GM21526 (cell line): Measurements from ENCODE around the gene DENND1B.

Experiments used
- ATAC-seq: cut with Tn5 transposase; IDR thresholded peaks from one replicate; pipeline ENCODE4 v1.9.1; 2021; ENCODE audit warnings: moderate library complexity; ENCODE audit not compliant: unreplicated experiment, low FRiP score

DENND1B gene, protein sequence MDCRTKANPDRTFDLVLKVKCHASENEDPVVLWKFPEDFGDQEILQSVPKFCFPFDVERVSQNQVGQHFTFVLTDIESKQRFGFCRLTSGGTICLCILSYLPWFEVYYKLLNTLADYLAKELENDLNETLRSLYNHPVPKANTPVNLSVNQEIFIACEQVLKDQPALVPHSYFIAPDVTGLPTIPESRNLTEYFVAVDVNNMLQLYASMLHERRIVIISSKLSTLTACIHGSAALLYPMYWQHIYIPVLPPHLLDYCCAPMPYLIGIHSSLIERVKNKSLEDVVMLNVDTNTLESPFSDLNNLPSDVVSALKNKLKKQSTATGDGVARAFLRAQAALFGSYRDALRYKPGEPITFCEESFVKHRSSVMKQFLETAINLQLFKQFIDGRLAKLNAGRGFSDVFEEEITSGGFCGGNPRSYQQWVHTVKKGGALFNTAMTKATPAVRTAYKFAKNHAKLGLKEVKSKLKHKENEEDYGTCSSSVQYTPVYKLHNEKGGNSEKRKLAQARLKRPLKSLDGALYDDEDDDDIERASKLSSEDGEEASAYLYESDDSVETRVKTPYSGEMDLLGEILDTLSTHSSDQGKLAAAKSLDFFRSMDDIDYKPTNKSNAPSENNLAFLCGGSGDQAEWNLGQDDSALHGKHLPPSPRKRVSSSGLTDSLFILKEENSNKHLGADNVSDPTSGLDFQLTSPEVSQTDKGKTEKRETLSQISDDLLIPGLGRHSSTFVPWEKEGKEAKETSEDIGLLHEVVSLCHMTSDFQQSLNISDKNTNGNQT

DNA sequence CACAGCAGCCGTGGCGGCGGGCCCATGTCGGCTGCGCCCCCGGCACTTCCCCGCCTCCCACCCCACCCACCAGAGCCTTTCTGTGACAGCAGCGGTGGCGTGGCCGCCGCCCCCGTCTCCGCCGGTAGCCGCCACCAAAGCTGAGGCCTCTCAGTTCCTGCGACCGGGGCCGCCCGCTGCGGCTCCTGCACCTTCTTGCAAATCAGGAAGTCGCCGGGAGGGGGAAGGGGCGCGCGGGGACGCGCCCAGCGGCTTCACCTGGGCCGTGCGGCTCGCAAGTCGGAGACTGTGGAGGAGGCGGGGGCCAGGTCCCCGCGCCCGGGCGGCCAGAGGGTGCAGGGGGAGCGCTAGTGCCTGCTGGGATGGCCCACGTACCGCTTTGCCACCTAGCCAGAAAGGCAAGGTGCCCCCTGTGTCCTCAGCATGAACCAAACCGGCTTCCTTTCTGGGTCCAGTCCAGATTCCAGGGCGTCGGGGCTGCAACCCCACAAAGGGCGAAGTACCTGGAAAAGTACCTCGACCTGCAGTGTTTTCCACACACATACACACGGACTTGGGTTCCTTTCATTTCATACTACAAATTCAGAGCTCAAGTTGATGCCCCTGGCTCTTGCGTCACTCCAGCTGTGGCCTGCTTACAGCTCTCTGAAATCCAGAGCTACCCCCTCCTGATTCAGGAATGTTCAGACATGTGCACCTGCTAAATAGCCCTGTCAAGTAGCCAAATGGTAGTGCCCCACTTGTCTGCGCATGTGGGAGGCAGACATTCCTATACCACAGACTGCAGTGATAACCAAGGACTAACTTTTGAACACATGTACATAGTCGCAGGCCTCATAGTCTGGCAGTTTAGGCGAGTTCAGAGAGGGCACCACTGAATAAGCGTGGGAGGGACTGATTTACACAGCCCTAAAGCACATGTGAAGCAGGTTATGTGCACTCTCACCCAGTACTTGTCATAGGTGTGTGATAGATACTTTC lies at the start of gene DENND1B:
TSS of gene DENND1B (minus strand) at position 199 of the 981 bp plus-strand sequence. CDS start 325 bp downstream, outside the sequence.
- ATAC-seq = peak; percentile 71

DNA sequence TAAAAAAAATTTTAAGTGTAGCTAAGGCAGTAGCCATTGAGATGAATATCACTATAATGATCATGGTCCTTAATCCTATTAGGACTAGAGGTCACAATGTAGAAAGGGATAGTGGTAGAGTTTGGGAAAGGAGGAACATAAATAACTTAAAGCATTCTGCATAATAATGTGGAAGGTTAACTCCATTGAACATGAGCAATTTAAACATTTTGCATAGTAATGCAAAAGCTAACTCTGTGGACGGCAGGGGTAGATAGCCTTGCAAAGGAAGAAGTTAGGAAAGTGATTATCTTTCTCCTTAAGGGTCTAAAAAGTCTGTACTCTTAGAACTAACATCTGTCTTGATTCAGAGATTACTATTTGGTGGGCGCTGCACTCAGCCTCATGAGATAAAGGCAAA lies 39.0 kb upstream of the DENND1B start:
- ATAC-seq = no peak

DNA sequence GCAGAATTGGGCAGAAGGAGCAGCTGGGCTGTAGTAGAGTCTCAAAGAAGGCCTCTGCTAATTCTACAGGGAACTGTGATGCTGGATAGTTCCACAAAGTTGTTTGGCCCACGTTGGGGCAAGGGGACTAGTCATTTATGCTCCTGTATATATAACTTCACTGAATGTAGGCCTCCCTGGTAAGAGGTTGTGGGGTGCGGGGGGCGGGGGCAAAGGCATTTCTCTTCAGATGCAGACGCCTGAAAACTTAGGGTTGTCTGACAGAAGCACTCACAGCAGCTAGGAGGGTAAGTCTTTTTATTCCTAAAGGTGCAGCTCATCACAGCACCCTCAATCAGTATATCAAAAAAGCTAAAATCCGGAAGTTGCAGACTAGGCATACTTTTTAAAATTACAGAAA lies 38.5 kb upstream of the DENND1B start:
- no peak for ATAC-seq

DNA sequence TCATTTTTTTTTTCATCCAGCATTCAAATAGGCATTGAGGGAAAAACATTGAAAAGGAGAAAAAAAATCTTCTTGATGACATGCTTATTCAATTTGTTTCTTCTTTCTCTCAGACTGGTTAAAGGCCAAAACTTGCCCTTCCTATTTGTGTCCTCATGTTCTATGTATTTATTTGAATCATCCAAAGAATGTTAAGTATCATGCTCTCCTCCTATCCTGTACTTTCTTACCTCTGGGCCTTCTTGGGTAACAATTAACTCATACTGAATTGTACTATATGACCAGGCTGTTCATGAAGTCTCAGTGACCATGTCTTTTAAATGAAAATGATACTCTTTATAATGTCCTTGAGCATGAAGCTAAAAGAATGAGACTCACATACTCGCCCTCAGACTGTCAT lies 36.5 kb upstream of the DENND1B start:
- ATAC-seq = no peak

DNA sequence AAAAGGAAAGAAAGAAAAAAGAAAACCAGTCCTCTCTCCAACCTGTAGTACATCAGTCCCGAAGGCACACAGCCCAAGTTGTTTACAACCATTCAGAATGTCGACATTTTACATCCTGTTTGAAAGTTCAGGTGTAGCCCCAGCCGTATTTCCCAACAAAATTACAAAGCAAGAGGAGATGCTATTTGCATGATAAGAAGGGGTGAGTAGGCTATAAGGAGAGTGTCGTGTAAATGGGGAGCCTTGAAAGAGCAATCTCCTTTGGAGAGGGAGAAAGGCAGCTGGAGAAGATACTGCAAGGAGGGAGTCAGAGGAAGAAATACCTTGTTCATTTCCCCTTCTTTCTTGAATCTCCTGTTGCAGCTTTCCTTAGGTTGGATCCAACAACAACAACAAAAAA lies 35.5 kb upstream of the DENND1B start:
- no peak for ATAC-seq

DNA sequence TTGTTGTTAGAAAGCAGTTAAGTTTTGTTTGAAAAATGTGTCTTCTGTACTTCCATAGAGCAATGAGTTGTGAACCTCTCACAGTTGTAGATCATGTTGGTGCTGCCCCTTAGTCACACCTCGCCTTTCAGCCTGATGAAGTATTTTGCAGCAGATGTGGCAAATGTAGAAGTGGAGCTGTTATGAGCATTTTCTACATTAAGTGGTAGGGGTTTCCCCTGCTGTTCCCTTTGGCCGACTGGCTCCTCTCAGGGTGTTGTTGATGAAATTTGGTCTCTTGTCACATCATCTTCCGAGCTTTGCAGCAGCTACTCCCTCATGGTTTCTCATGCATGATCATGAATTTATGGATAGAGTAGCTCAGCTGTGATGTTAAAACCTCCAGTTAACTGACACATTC lies 33.6 kb upstream of the DENND1B start:
- no peak for ATAC-seq

DNA sequence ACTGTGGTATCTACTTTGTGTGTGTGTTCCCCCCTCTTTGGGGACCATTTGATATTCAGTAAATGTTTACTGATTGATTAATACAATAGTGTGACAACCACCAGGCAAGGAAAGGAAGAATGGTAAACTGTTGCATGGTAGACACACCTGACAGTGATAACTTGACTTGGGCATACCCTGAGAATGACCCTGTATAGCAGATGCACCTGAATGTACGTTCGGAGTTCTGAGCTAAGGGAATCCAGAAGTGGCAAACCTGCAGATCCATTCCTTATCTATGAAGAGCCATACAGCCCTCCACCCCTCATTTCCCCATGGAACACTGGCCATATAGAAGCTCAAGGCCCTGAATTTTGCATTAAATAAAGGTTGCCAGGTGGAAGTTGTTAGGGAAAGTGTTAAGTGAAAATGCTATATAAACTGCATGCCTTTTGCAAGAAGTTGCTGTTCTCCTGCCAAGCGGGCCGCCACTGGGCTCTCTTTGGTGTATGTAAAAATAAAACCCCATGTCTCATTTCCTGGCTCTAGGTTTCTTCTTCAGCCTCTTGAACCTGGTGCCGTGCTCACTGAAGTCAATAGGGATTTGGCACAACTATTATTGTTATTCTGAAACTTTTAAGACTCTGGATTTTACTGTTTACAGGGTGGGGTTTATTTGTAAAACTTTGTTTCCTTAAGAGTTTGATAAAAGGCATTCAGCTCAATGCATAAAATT lies 32.6 kb upstream of the DENND1B start:
- ATAC-seq = no peak

DNA sequence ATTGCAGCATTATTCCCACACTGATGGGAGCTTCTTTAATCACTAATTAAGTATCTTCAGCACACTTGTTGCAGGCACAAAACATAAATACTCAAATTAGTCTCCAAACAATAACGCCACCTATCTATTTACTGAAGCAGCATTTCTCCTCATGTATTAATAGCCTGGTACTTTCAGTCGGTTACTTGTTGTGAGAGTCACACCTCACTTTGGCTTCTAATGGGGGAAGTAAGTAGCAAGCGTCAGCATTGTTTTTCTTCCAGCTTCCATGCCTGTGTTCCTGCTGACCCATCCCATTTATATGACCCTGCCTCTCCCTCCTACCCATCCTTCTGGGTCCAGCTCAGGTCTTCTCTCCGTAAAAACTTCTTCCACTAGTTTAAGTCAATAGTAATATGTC lies 31.9 kb upstream of the DENND1B start:
- ATAC-seq = peak; percentile 91

DNA sequence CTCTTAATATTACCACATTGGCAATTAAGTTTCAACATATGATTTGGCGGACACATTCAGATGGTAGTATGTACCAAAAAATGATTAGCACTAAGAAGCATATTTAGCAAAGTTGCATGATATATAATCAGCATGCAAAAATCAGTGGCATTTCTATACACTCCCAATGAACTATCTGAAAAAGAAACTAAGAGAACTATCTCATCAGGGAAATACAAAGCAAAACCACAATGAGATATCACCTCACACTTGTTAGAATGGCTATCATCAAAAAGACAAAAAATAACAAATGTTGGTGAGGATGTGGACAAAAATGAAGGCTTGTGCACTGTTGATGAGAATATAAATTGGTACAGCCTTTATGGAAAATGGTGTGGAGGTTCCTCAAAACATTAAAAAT lies 31.4 kb upstream of the DENND1B start:
- ATAC-seq = no peak

DNA sequence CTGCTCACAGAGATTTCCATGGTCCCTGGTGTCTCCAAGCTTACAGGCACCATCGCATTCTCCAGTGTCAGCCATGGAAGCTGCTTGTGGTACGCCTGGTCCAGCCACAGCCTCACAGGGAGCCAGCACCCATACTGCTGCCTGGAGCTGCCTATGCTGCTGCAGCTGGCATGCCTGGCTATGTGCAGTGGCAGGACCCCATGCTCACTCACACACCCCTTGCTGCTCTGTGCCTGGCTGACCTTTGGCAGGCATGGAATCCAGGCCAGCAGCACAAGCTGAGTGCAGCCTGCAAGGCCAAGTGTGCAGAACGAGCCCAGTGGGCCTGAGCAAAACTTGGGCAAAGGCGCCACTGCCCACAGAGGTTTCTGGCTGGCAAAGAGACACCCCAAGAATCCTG lies 26.4 kb upstream of the DENND1B start:
- no peak for ATAC-seq

DNA sequence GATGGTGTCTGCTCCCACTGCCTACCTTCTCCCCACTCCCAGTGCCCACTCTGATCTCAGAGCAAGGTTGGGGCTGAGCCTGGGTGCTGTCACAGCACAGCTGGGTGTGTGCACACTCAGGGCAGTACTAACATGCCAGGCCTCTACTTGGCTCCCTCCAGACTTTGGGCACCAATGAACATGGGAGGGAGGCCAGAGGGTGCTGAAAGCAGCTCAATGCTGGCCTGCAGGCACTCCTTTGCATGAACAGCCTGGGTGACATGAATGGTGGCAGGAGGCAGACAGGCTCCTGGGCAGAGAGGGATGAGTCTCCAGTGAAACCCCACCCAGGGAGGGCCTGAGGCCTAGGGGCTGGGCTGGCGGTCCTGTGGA lies 25.8 kb upstream of the DENND1B start:
- no peak for ATAC-seq

DNA sequence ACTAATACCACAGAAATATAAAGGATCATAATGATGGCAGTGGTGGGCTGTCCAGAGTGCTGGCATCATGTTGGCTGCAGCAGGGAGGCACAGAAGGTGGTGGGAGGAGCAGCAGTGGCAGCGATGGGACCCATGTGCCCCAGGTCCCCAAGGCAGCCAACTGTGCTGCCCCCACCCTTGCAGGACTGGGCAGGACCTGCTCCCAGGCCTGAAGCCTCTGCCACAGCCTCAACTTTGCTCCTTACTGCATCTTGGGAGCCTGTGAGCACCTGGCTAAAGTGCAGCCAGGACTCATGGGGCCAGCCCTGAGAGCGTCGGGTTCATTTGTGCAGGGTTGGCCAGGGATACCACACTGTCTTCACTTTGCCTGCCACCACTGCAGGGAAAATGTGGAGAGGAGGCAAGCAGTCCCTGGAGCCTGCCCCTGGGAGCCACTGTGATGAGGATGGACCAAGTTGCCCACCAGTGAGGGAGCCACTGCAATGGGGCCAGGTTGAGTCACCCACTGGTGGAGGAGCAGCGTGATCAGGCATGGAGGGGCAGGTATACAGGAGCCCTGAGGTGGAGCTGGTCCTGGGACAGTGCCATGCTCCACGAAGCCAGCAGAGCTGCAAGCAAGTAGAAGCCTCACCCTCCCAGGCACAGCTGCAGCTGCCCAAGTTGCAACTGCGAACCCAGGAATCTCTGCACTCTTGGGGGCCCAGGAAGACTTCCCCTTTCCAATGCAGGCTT lies 25.3 kb upstream of the DENND1B start:
- ATAC-seq = no peak

DNA sequence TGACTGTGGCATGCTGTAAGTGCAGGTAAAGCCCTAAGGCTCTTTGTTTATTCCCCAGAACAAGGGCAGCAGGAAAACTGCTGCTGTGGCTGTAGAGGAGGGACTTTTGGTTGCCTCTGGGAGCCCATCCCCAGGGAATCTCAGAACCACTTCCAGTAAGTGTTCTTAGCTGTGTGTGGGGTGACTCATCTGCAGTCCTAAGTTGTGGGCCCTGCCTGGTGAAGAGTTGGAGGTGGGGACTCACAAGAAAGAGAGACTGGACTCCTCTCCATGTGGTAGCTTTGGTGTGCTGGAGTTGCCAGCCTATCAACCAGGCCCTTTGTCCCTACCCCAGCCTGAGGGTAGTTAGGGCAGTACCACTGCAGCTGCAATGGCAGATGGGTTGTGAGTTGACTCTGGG lies 24.0 kb upstream of the DENND1B start:
- no peak for ATAC-seq

DNA sequence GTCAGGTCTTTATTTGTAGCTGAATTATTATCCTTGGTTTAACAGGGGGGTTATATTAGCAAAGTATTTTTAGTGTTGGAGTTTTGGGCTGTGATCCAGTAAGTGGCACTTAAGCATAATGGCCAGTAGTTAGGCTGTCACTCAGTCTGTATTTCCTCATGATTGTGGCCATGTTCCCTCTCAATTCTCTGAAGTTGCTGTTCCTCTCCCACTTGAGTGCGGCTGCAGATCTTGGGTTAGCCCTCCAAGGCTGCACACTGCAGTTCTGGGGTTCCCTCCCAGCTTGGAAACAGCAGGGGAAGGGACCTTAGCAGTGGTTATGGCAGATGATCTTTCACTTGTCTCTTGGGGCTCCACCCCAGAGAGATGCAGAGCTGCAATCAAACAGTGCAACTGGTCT lies 23.2 kb upstream of the DENND1B start:
- no peak for ATAC-seq

DNA sequence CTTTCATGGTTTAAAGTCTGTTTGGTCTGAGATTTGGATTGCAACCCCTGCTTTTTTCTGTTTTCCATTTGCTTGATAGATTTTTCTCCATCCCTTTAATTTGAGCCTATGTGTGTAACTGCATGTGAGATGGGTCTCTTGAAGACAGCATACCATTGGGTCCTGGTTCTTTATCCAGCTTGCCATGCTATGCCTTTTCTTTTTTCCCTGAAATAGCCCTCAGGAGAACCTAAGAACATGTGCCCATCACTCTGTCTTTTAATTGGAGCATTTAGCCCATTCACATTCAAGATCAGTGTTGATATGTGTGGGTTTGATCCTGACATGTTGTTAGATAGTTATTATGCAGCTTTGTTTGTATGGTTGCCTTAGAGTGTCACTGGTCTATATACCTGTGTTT lies 21.7 kb upstream of the DENND1B start:
- no peak for ATAC-seq

DNA sequence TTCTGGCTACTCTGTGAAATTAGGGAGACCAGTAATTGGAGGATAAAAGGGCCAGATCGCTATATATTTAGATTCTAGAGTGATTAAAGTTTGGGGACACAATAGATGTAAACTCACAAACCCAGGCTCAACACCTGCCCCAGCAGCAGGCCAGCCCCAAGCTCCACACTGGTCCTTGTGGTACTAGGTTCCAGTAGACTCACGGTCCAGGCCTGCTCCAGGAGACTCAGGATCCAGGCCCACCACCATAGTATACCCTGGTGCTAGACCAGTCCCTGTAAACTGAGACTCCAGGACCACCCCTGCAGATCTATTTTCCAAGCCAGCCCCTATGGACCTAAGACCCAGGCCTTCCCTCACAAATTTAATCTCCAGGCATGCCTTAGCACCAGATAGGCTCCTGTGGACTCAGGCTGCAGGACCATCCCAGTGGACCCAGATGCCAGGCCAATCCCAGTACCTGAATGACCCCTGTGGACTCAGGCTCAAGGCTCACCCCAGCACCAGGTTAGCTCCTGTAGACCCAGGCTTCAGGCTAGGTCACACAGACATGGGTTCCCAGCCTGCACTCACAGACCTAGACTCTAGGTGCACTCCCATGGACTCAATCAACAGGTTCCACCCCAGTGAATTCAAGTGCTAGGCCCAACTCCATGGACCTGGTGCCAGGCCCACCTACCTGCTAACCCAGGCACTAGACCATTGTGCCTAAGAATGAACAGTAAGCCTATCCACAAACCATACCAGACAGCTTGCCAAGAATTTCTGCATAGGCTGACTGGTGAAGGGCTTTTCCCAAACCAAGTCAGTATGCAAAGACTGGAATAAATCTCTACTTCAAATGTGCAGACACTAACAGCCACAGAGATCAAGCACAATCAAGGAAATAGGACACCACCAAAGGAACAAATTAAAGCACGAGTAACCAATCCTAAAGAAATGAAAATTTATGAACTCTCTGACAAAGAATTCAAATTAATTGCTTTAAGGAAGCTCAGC lies 13.8 kb upstream of the DENND1B start:
- no peak for ATAC-seq

DNA sequence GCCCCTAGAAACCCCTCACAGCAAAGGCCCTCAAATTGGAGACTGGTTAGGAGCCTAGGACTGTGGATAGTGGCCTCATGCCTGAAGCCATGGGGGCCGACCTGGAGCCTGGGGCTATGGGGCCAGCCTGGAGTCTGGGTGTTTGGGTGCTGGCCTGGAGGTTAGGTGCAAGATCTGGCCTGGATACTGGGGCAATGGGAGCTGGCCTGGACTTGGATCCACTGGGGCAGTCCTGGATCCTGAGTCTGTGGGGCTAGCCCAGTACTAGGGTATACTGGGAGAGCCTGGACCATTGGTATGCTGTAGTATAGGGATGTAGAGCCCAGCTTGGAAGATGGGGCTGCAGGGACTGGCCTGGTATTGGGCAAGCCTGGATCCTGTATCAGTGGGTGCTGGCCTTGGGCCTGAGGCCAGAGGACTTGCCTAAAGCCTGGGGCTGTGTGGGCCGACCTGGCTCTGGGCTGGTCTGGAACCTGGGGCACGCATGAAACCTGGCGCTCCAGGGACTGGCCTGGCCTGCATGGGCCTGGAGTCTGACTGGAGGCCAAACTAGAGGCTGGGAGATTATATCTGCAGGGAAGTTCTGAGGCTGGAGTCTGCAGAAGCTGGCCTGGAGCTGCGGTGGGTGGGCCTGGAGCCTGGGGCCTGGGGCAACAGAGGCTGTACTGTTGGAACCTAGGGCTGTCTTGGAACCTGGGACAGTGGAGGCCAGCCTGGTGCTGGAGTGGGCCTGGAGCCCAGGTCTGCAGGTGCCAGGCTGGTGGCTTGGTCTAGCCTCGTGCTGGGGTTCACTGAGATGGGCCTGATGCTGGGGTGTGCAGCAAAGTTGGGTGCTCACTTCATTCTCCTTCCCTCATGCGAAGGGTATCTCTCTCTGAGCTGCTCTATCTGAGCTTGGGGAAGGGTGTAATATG lies 12.6 kb upstream of the DENND1B start:
- ATAC-seq = no peak
